ENCODE measurements around the gene TMTC2.
"Not testable (repeated sequence)": the region's sequence is repeated elsewhere in the genome, so short reads cannot be mapped to it uniquely, and the experiment has no call there.

Gene TMTC2

GRCh38 chr12:82838827-82839226 is 152.1 kb downstream of the TMTC2 start:
- H3K4me1 ChIP-seq (ENCODE audit: insufficient read depth, insufficient read length), result no peaks in the 10 kb centered on the region
- H3K9me3 ChIP-seq (ENCODE audit: insufficient read depth, low read length), result no peaks in the 10 kb centered on the region
- no peak for TF ChIP-seq SUZ12 (IDR thresholded peaks at IDR 0.05; ENCODE audit: extremely low read depth, insufficient read depth, insufficient read length)
- TF ChIP-seq YY1 (IDR thresholded peaks at IDR 0.05; ENCODE audit: insufficient read depth, insufficient read length), result no peak
- no peak for TF ChIP-seq ZNF274 (IDR thresholded peaks at IDR 0.05; ENCODE audit: low read depth, low read length)
- H3K27me3 ChIP-seq (ENCODE audit: insufficient read depth, insufficient read length), result no peaks in the 10 kb centered on the region
- H3K9ac ChIP-seq (ENCODE audit: insufficient read length, low read depth), result no peak overlapping the region
- DNase-seq (ENCODE audit: low read depth, low spot score), result no peak
- no peaks in the 10 kb centered on the region for H3K36me3 ChIP-seq (ENCODE audit: insufficient read depth, insufficient read length, low read length)
- H3K4me3 ChIP-seq (ENCODE audit: insufficient read length, low read depth), result no peak overlapping the region

- Histone ChIP-seq H3K9me3 (ENCODE audit: insufficient read depth, low read length) (no peaks in the 10 kb centered on the region), H3K4me3 (ENCODE audit: insufficient read length, low read depth) (no peak overlapping the region), H3K9ac (ENCODE audit: insufficient read length, low read depth) (no peak overlapping the region), H3K36me3 (ENCODE audit: insufficient read depth, insufficient read length, low read length) (no peaks in the 10 kb centered on the region), H3K4me1 (ENCODE audit: insufficient read depth, insufficient read length) (no peaks in the 10 kb centered on the region), H3K27me3 (ENCODE audit: insufficient read depth, insufficient read length) (no peaks in the 10 kb centered on the region)
- no peak for DNase-seq (ENCODE audit: low read depth, low spot score)
- TF ChIP-seq SUZ12 (IDR thresholded peaks at IDR 0.05; ENCODE audit: extremely low read depth, insufficient read depth, insufficient read length) (no peak), YY1 (IDR thresholded peaks at IDR 0.05; ENCODE audit: insufficient read depth, insufficient read length) (no peak), ZNF274 (IDR thresholded peaks at IDR 0.05; ENCODE audit: low read depth, low read length) (no peak)
Observed at GRCh38 chr12:82839796-82840195, 153.1 kb downstream of the TMTC2 start.

GRCh38 chr12:82841487-82841904 is 154.8 kb downstream of the TMTC2 start:
- Histone ChIP-seq H3K9me3 (ENCODE audit: insufficient read depth, low read length) (no peaks in the 10 kb centered on the region), H3K4me3 (ENCODE audit: insufficient read length, low read depth) (no peak overlapping the region), H3K9ac (ENCODE audit: insufficient read length, low read depth) (no peak overlapping the region), H3K27me3 (ENCODE audit: insufficient read depth, insufficient read length) (no peaks in the 10 kb centered on the region), H3K4me1 (ENCODE audit: insufficient read depth, insufficient read length) (no peaks in the 10 kb centered on the region), H3K36me3 (ENCODE audit: insufficient read depth, insufficient read length, low read length) (no peaks in the 10 kb centered on the region)
- TF ChIP-seq ZNF274 (IDR thresholded peaks at IDR 0.05; ENCODE audit: low read depth, low read length) (no peak), YY1 (IDR thresholded peaks at IDR 0.05; ENCODE audit: insufficient read depth, insufficient read length) (no peak), SUZ12 (IDR thresholded peaks at IDR 0.05; ENCODE audit: extremely low read depth, insufficient read depth, insufficient read length) (no peak)
- DNase-seq (ENCODE audit: low read depth, low spot score), result no peak

- DNase-seq (ENCODE audit: low read depth, low spot score), result no peak
- no peaks in the 10 kb centered on the region for H3K27me3 ChIP-seq (ENCODE audit: insufficient read depth, insufficient read length)
- H3K9ac ChIP-seq (ENCODE audit: insufficient read length, low read depth), result no peak overlapping the region
- no peaks in the 10 kb centered on the region for H3K9me3 ChIP-seq (ENCODE audit: insufficient read depth, low read length)
- H3K4me3 ChIP-seq (ENCODE audit: insufficient read length, low read depth), result no peak overlapping the region
- H3K36me3 ChIP-seq (ENCODE audit: insufficient read depth, insufficient read length, low read length), result no peaks in the 10 kb centered on the region
- TF ChIP-seq SUZ12 (IDR thresholded peaks at IDR 0.05; ENCODE audit: extremely low read depth, insufficient read depth, insufficient read length) (no peak), ZNF274 (IDR thresholded peaks at IDR 0.05; ENCODE audit: low read depth, low read length) (no peak)
- H3K4me1 ChIP-seq (ENCODE audit: insufficient read depth, insufficient read length), result no peaks in the 10 kb centered on the region
Observed at GRCh38 chr12:82842480-82842879, 155.8 kb downstream of the TMTC2 start.

- H3K36me3 ChIP-seq (ENCODE audit: insufficient read depth, insufficient read length, low read length); H3K4me3 ChIP-seq (ENCODE audit: insufficient read length, low read depth); H3K4me1 ChIP-seq (ENCODE audit: insufficient read depth, insufficient read length); H3K9me3 ChIP-seq (ENCODE audit: insufficient read depth, low read length); H3K9ac ChIP-seq (ENCODE audit: insufficient read length, low read depth); H3K27me3 ChIP-seq (ENCODE audit: insufficient read depth, insufficient read length); DNase-seq (ENCODE audit: low read depth, low spot score): not testable (repeated sequence)
Observed at GRCh38 chr12:82845076-82845475, 158.4 kb downstream of the TMTC2 start.

- H3K4me1 ChIP-seq (ENCODE audit: insufficient read depth, insufficient read length), result peaks cover 4% of the 10 kb centered on the region
- no peak for DNase-seq (ENCODE audit: low read depth, low spot score)
- H3K9ac ChIP-seq (ENCODE audit: insufficient read length, low read depth), result no peak overlapping the region
- H3K36me3 ChIP-seq (ENCODE audit: insufficient read depth, insufficient read length, low read length), result no peaks in the 10 kb centered on the region
- H3K4me3 ChIP-seq (ENCODE audit: insufficient read length, low read depth), result no peak overlapping the region
- no peaks in the 10 kb centered on the region for H3K27me3 ChIP-seq (ENCODE audit: insufficient read depth, insufficient read length)
- no peaks in the 10 kb centered on the region for H3K9me3 ChIP-seq (ENCODE audit: insufficient read depth, low read length)
- no peak for TF ChIP-seq ZNF274 (IDR thresholded peaks at IDR 0.05; ENCODE audit: low read depth, low read length)
- no peak for TF ChIP-seq SUZ12 (IDR thresholded peaks at IDR 0.05; ENCODE audit: extremely low read depth, insufficient read depth, insufficient read length)
- no peak for TF ChIP-seq YY1 (IDR thresholded peaks at IDR 0.05; ENCODE audit: insufficient read depth, insufficient read length)
Observed at GRCh38 chr12:82848845-82849244, 162.1 kb downstream of the TMTC2 start.

- Histone ChIP-seq H3K4me1 (ENCODE audit: insufficient read depth, insufficient read length) (peaks cover 7% of the 10 kb centered on the region), H3K36me3 (ENCODE audit: insufficient read depth, insufficient read length, low read length) (no peaks in the 10 kb centered on the region), H3K9me3 (ENCODE audit: insufficient read depth, low read length) (no peaks in the 10 kb centered on the region), H3K9ac (ENCODE audit: insufficient read length, low read depth) (no peak overlapping the region), H3K27me3 (ENCODE audit: insufficient read depth, insufficient read length) (no peaks in the 10 kb centered on the region), H3K4me3 (ENCODE audit: insufficient read length, low read depth) (no peak overlapping the region)
- no peak for TF ChIP-seq YY1 (IDR thresholded peaks at IDR 0.05; ENCODE audit: insufficient read depth, insufficient read length)
- no peak for TF ChIP-seq SUZ12 (IDR thresholded peaks at IDR 0.05; ENCODE audit: extremely low read depth, insufficient read depth, insufficient read length)
- no peak for TF ChIP-seq ZNF274 (IDR thresholded peaks at IDR 0.05; ENCODE audit: low read depth, low read length)
- DNase-seq (ENCODE audit: low read depth, low spot score), result no peak
Observed at GRCh38 chr12:82852529-82852928, 165.8 kb downstream of the TMTC2 start.

GRCh38 chr12:82855872-82856271 is 169.2 kb downstream of the TMTC2 start:
- H3K27me3 ChIP-seq (ENCODE audit: insufficient read depth, insufficient read length), result no peaks in the 10 kb centered on the region
- peaks cover 3% of the 10 kb centered on the region for H3K4me1 ChIP-seq (ENCODE audit: insufficient read depth, insufficient read length)
- DNase-seq (ENCODE audit: low read depth, low spot score), result no peak
- H3K36me3 ChIP-seq (ENCODE audit: insufficient read depth, insufficient read length, low read length), result no peaks in the 10 kb centered on the region
- TF ChIP-seq YY1 (IDR thresholded peaks at IDR 0.05; ENCODE audit: insufficient read depth, insufficient read length) (no peak), SUZ12 (IDR thresholded peaks at IDR 0.05; ENCODE audit: extremely low read depth, insufficient read depth, insufficient read length) (no peak), ZNF274 (IDR thresholded peaks at IDR 0.05; ENCODE audit: low read depth, low read length) (no peak)
- H3K4me3 ChIP-seq (ENCODE audit: insufficient read length, low read depth), result no peak overlapping the region
- H3K9me3 ChIP-seq (ENCODE audit: insufficient read depth, low read length), result no peaks in the 10 kb centered on the region
- no peak overlapping the region for H3K9ac ChIP-seq (ENCODE audit: insufficient read length, low read depth)
